ENCODE results near the gene KLHL29. TPM values are rescaled to one million over a fixed set of nuclear protein-coding genes. Genes with fewer than 3 reads are reported as not detected.
"Not testable (repeated sequence)": the region's sequence is repeated elsewhere in the genome, so short reads cannot be mapped to it uniquely, and the experiment has no call there.

The KLHL29 gene
- total RNA-seq, 2 experiments from 2014 or later: 0.10 to 0.33 TPM

GRCh38 chr2:23390152-23390551 is 5.2 kb downstream of the KLHL29 start:
- POLR2A ChIA-PET: no interaction called here

GRCh38 chr2:23391237-23391736 is 6.3 kb downstream of the KLHL29 start:
- H3K36me3 Mint-ChIP-seq (ENCODE audit: low read depth); CTCF ChIA-PET; H3K9me3 Mint-ChIP-seq; POLR2A ChIA-PET; H3K4me3 Mint-ChIP-seq; DNase-seq; H3K27ac Mint-ChIP-seq: not testable (repeated sequence)
- peaks cover 10% of the 10 kb centered on the region for H3K4me1 Mint-ChIP-seq
- peaks cover 72% of the 10 kb centered on the region for H3K27me3 Mint-ChIP-seq

More at GRCh38 chr2:23390152-23390551, 5.2 kb downstream of the KLHL29 start:
- no peak overlapping the region for H3K4me3 Mint-ChIP-seq
- H3K27ac Mint-ChIP-seq: no peak overlapping the region
- H3K4me1 Mint-ChIP-seq: peaks cover 12% of the 10 kb centered on the region
- H3K27me3 Mint-ChIP-seq: peaks cover 68% of the 10 kb centered on the region
- no peaks in the 10 kb centered on the region for H3K36me3 Mint-ChIP-seq (ENCODE audit: low read depth)
- H3K9me3 Mint-ChIP-seq: no peaks in the 10 kb centered on the region
- DNase-seq: no peak
- CTCF ChIA-PET: no interaction called here

- Mint-ChIP-seq H3K27ac (no peak overlapping the region), H3K9me3 (no peaks in the 10 kb centered on the region), H3K4me3 (no peak overlapping the region), H3K4me1 (peaks cover 5% of the 10 kb centered on the region), H3K36me3 (ENCODE audit: low read depth) (no peaks in the 10 kb centered on the region), H3K27me3 (peaks cover 57% of the 10 kb centered on the region)
- ChIA-PET POLR2A (no interaction called here), CTCF (no interaction called here)
- no peak for DNase-seq
Measured at GRCh38 chr2:23393722-23394121, 8.7 kb downstream of the KLHL29 start.

GRCh38 chr2:23394700-23395099 is 9.7 kb downstream of the KLHL29 start:
- Mint-ChIP-seq H3K9me3 (no peaks in the 10 kb centered on the region), H3K4me3 (no peak overlapping the region), H3K27me3 (peaks cover 47% of the 10 kb centered on the region), H3K4me1 (peaks cover 5% of the 10 kb centered on the region), H3K36me3 (ENCODE audit: low read depth) (no peaks in the 10 kb centered on the region), H3K27ac (no peak overlapping the region)
- DNase-seq: no peak
- ChIA-PET POLR2A (no interaction called here), CTCF (no interaction called here)

GRCh38 chr2:23397478-23397877 is 12.5 kb downstream of the KLHL29 start:
- ChIA-PET POLR2A (no interaction called here), CTCF (no interaction called here)
- no peak for DNase-seq
- H3K9me3 Mint-ChIP-seq: no peaks in the 10 kb centered on the region
- no peak overlapping the region for H3K4me3 Mint-ChIP-seq
- no peaks in the 10 kb centered on the region for H3K36me3 Mint-ChIP-seq (ENCODE audit: low read depth)
- peaks cover 31% of the 10 kb centered on the region for H3K27me3 Mint-ChIP-seq
- H3K4me1 Mint-ChIP-seq: peaks cover 5% of the 10 kb centered on the region
- H3K27ac Mint-ChIP-seq: no peak overlapping the region

- ChIA-PET CTCF (no interaction called here), POLR2A (no interaction called here)
- Mint-ChIP-seq H3K27ac (no peak overlapping the region), H3K9me3 (no peaks in the 10 kb centered on the region), H3K4me3 (no peak overlapping the region), H3K36me3 (ENCODE audit: low read depth) (no peaks in the 10 kb centered on the region), H3K4me1 (peaks cover 3% of the 10 kb centered on the region), H3K27me3 (peaks cover 18% of the 10 kb centered on the region)
- no peak for DNase-seq
Measured at GRCh38 chr2:23399674-23400261, 14.8 kb downstream of the KLHL29 start.

- POLR2A ChIA-PET: no interaction called here
- CTCF ChIA-PET: no interaction called here
- no peak for DNase-seq
- H3K4me1 Mint-ChIP-seq: no peaks in the 10 kb centered on the region
- no peaks in the 10 kb centered on the region for H3K9me3 Mint-ChIP-seq
- peaks cover 11% of the 10 kb centered on the region for H3K27me3 Mint-ChIP-seq
- H3K4me3 Mint-ChIP-seq: no peak overlapping the region
- H3K36me3 Mint-ChIP-seq (ENCODE audit: low read depth): no peaks in the 10 kb centered on the region
- H3K27ac Mint-ChIP-seq: no peak overlapping the region
Measured at GRCh38 chr2:23400703-23401102, 15.7 kb downstream of the KLHL29 start.

GRCh38 chr2:23401427-23402204 is 16.6 kb downstream of the KLHL29 start:
- H3K4me3 Mint-ChIP-seq: no peak overlapping the region
- H3K27ac Mint-ChIP-seq: no peak overlapping the region
- no peak for DNase-seq
- peaks cover 7% of the 10 kb centered on the region for H3K27me3 Mint-ChIP-seq
- H3K9me3 Mint-ChIP-seq: no peaks in the 10 kb centered on the region
- ChIA-PET POLR2A (no interaction called here), CTCF (no interaction called here)
- no peaks in the 10 kb centered on the region for H3K4me1 Mint-ChIP-seq
- H3K36me3 Mint-ChIP-seq (ENCODE audit: low read depth): no peaks in the 10 kb centered on the region

GRCh38 chr2:23402205-23402740 is 17.3 kb downstream of the KLHL29 start:
- no peak for DNase-seq
- peaks cover 7% of the 10 kb centered on the region for H3K27me3 Mint-ChIP-seq
- H3K4me1 Mint-ChIP-seq: no peaks in the 10 kb centered on the region
- ChIA-PET CTCF (no interaction called here), POLR2A (no interaction called here)
- no peaks in the 10 kb centered on the region for H3K9me3 Mint-ChIP-seq
- no peak overlapping the region for H3K4me3 Mint-ChIP-seq
- no peaks in the 10 kb centered on the region for H3K36me3 Mint-ChIP-seq (ENCODE audit: low read depth)
- H3K27ac Mint-ChIP-seq: no peak overlapping the region

- Mint-ChIP-seq H3K4me1 (no peaks in the 10 kb centered on the region), H3K27ac (no peak overlapping the region), H3K36me3 (ENCODE audit: low read depth) (no peaks in the 10 kb centered on the region), H3K4me3 (no peak overlapping the region), H3K27me3 (peaks cover 9% of the 10 kb centered on the region), H3K9me3 (no peaks in the 10 kb centered on the region)
- no peak for DNase-seq
- ChIA-PET CTCF (no interaction called here), POLR2A (no interaction called here)
Measured at GRCh38 chr2:23404426-23404825, 19.4 kb downstream of the KLHL29 start.

- no peaks in the 10 kb centered on the region for H3K4me1 Mint-ChIP-seq
- no peak overlapping the region for H3K4me3 Mint-ChIP-seq
- H3K27me3 Mint-ChIP-seq: peaks cover 14% of the 10 kb centered on the region
- ChIA-PET CTCF (no interaction called here), POLR2A (no interaction called here)
- DNase-seq: no peak
- H3K36me3 Mint-ChIP-seq (ENCODE audit: low read depth): no peaks in the 10 kb centered on the region
- no peaks in the 10 kb centered on the region for H3K9me3 Mint-ChIP-seq
- no peak overlapping the region for H3K27ac Mint-ChIP-seq
Measured at GRCh38 chr2:23409248-23409647, 24.3 kb downstream of the KLHL29 start.

- no peaks in the 10 kb centered on the region for H3K4me1 Mint-ChIP-seq
- no peak overlapping the region for H3K27ac Mint-ChIP-seq
- H3K27me3 Mint-ChIP-seq: peaks cover 14% of the 10 kb centered on the region
- no peak overlapping the region for H3K4me3 Mint-ChIP-seq
- POLR2A ChIA-PET: no interaction called here
- no peaks in the 10 kb centered on the region for H3K9me3 Mint-ChIP-seq
- H3K36me3 Mint-ChIP-seq (ENCODE audit: low read depth): no peaks in the 10 kb centered on the region
- no peak for DNase-seq
- CTCF ChIA-PET: no interaction called here
Measured at GRCh38 chr2:23410596-23410995, 25.6 kb downstream of the KLHL29 start.

GRCh38 chr2:23411752-23412431 is 26.9 kb downstream of the KLHL29 start:
- no peak overlapping the region for H3K4me3 Mint-ChIP-seq
- POLR2A ChIA-PET: no interaction called here
- no peak for DNase-seq
- H3K4me1 Mint-ChIP-seq: no peaks in the 10 kb centered on the region
- peaks cover 16% of the 10 kb centered on the region for H3K27me3 Mint-ChIP-seq
- no peaks in the 10 kb centered on the region for H3K9me3 Mint-ChIP-seq
- H3K27ac Mint-ChIP-seq: no peak overlapping the region
- CTCF ChIA-PET: no interaction called here
- no peaks in the 10 kb centered on the region for H3K36me3 Mint-ChIP-seq (ENCODE audit: low read depth)
